GM06990 (cell line): Measurements from ENCODE around the gene ZNF490.

Source experiments
- DNase-seq: peaks from one replicate; pipeline ENCODE4 v3.0.0-alpha.2; 2011; ENCODE audit not compliant: insufficient read length; ENCODE audit errors: extremely low read depth
- H3K27me3 ChIP-seq: replicated peaks from 2 replicates; pipeline ENCODE4 v1.6.0; 2011; ENCODE audit warnings: low read length; ENCODE audit not compliant: control insufficient read depth, insufficient read depth
- H3K36me3 ChIP-seq: 2 replicates; pipeline ENCODE4 v1.5.1; 2011; ENCODE audit warnings: low read length; ENCODE audit not compliant: control insufficient read depth, insufficient read depth
- H3K4me3 ChIP-seq: replicated peaks from 2 replicates; pipeline ENCODE4 v1.5.1; 2011; ENCODE audit warnings: low read depth, mild to moderate bottlenecking, control low read depth, low read length
- TF ChIP-seq, protein P1 (sequence below): IDR thresholded peaks from 2 replicates; pipeline ENCODE4 v1.5.1; 2011; ENCODE audit warnings: low read length, control low read depth, mild to moderate bottlenecking, inconsistent platforms; ENCODE audit not compliant: insufficient read depth, poor library complexity, severe bottlenecking

The ZNF490 gene

DNA sequence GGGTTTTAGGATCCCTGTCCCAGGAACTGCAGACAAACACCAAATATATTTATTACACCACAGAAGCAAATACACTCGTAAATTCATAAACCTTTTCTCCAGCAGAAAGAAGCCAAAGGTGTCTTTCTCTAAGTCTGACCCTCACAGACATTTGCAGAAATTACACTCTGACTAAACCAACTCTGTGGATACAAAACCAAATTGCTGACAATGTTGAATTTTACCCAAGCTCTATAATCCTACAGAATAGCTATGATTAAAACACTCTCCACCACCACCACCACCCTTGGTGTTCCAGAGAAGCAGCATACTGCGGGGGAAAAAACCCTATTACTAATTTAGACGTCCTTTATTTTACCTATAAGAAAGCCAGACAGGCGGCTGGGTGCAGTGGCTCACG, 64.5 kb downstream of the ZNF490 start:
- H3K4me3 ChIP-seq, result no peak overlapping the region
- DNase-seq, result no peak
- TF ChIP-seq, protein P1, sequence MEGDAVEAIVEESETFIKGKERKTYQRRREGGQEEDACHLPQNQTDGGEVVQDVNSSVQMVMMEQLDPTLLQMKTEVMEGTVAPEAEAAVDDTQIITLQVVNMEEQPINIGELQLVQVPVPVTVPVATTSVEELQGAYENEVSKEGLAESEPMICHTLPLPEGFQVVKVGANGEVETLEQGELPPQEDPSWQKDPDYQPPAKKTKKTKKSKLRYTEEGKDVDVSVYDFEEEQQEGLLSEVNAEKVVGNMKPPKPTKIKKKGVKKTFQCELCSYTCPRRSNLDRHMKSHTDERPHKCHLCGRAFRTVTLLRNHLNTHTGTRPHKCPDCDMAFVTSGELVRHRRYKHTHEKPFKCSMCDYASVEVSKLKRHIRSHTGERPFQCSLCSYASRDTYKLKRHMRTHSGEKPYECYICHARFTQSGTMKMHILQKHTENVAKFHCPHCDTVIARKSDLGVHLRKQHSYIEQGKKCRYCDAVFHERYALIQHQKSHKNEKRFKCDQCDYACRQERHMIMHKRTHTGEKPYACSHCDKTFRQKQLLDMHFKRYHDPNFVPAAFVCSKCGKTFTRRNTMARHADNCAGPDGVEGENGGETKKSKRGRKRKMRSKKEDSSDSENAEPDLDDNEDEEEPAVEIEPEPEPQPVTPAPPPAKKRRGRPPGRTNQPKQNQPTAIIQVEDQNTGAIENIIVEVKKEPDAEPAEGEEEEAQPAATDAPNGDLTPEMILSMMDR, result no peak
- H3K27me3 ChIP-seq, result no peaks in the 10 kb centered on the region
- peaks cover 6% of the 10 kb centered on the region for H3K36me3 ChIP-seq

DNA sequence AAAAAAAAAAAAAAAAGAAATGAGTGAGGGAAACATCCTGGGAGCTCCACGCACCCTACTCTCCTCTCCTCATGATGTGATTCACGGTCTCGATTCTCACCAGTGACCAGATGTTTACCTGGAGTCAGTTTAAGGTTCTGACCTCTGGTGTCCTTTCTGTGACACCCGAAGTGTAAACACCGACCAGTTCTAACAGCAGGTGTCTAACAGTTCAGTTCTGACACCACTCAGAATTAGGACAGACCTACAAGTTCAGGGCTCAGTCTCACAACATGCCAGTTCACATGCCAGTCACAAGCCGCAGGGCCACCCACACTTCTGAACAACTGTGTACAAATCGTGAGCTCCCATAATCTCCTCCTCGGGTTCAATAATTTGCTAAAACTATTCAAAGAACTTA, 65.3 kb downstream of the ZNF490 start:
- H3K27me3 ChIP-seq, result no peaks in the 10 kb centered on the region
- peaks cover 8% of the 10 kb centered on the region for H3K36me3 ChIP-seq
- no peak for DNase-seq
- no peak overlapping the region for H3K4me3 ChIP-seq
- TF ChIP-seq, protein P1, result no peak

DNA sequence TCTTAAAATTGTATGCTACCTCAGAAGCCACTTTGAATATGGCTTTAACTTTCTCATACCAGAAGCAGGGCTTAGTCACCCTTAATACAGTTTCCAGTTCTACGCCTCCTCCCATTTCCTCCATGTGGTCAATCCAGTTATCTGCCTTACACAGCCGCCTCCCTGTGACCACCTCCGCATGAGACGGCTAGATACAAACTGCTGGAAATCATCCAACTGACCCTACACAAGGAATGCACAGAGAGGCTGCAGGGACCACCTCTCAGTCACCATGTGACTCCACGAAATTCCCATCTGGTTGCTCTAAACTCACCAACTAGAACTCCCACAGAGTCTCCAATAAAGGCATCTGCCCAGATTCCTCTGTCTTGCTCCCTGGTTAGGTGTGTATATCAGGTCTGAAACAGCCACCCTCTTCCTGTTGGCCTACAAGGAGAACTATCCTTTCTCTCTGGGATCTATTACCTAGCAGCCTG, 66.2 kb downstream of the ZNF490 start:
- peaks cover 9% of the 10 kb centered on the region for H3K36me3 ChIP-seq
- TF ChIP-seq, protein P1, result no peak
- DNase-seq, result no peak
- no peak overlapping the region for H3K4me3 ChIP-seq
- no peaks in the 10 kb centered on the region for H3K27me3 ChIP-seq

DNA sequence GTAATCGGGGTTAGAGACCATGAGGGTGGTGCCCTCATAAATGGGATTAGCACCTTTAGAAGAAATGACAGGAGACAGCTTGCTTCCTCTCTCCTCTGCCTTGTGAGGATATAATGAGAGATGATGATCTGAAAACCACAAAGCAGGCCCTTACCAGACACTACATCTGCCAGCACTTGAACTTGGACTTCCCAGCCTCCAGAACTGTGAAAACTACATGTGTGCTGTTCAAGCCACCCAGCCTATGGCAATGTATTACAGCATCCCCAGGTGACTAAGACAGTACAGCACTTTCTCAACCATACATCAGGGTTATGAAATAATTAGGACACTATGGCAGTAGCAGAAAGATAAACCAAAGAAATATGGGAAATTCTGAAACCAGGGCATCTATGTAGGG, 66.8 kb downstream of the ZNF490 start:
- TF ChIP-seq, protein P1, result no peak
- Histone ChIP-seq H3K27me3 (no peaks in the 10 kb centered on the region), H3K36me3 (peaks cover 6% of the 10 kb centered on the region), H3K4me3 (no peak overlapping the region)
- no peak for DNase-seq
